ENCODE data around the gene CTSZ.

DNA sequence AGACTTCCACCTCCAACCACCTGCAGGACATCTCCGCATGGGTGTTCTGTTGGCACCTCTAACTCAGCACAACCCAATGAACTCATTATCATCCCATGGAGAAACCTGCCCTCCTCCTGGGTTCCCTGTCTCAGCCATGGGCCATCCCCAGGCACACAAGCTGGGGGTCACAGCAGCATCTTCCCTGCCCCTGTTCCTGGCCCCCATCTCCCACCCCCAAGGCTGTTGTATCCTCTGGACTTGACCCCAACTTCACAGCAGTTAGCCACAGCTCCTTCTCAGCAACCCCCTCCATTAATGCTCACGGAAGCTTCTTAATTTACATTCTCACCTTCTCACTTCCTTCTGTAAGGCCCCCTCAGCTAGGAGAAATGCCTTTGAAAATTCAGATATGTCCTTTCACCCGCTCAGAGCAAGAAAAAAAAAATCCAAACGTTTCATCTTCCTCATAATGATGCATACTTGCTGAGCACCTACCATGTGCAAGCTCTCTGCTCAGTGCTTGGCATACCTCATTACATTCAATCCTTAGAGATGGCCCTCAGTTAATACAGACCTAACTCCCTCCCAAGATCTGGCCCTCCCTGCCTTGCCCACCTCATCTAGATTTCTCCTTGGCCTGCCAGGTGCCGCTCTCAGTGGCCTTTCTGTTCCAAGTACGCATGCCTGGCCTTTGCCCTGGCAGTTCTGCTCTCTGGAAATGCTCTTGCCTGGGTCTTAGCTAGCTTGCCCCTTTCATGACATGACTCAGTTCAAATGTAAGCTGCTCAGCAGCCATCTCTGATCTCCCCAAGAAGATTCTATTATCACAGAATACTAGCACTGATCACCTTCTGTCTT, 28.5 kb downstream of the CTSZ start:
- TF ChIP-seq CTCF (conservative IDR thresholded peaks at IDR 0.05) (no peak), EZH2 (IDR thresholded peaks at IDR 0.05; ENCODE audit: low read depth) (no peak)

Measured in PC-9 (cell line).